PC-9 (cell line): ENCODE data around the gene CRTAC1.

Experiments used
- CTCF ChIP-seq: fragments of 200-600 bp; sonication (generic); conservative IDR thresholded peaks from 2 replicates; pipeline ENCODE4 v1.6.1; 2017; ENCODE audit warnings: mixed run types, antibody characterized with exemption, mild to moderate bottlenecking, moderate library complexity
- EZH2 ChIP-seq: fragments of 200-600 bp; sonication (generic); IDR thresholded peaks from 2 replicates; pipeline ENCODE4 v1.8.0; 2017; ENCODE audit warnings: antibody characterized with exemption, low read depth

DNA sequence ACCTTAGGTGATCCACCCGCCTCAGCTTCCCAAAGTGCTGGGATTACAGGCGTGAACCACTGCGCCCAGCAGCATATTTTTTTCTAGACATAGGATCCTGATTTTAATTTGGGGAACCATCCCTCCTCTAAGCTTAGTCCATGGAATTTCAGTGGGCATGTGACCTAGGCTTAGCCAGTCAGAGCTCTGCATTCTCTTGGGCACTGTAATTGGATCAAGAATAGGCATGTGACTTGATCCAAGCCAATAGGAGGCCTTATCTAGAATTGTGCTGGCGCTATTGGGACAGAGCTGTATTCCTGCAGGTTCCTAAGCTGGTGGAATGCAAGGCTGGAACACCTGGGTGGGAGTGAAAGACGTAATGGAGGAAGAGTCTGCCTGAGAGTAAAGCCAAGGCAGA is 36.7 kb upstream of the CRTAC1 start:
- TF ChIP-seq EZH2 (no peak), CTCF (no peak)
